GM12891 (cell line): ENCODE data around the gene KIZ.

Source experiments
- DNase-seq: peaks from one replicate; pipeline ENCODE4 v3.0.0; 2011; ENCODE audit warnings: low spot score; ENCODE audit not compliant: insufficient read length
- FAIRE-seq: peaks from 2 replicates; lab custom pipeline; 2011; peaks lifted over from hg19 to GRCh38; lab: Jason Lieb, UNC
- PAX5 ChIP-seq: IDR thresholded peaks from 2 replicates; pipeline ENCODE4 v1.6.1; 2011; ENCODE audit warnings: low read length, moderate library complexity, mild to moderate bottlenecking; ENCODE audit not compliant: insufficient read depth, severe bottlenecking
- POLR2A ChIP-seq: IDR thresholded peaks from 2 replicates; pipeline ENCODE4 v1.6.1; 2011; ENCODE audit warnings: low read depth, low read length, control low read depth
- POLR2AphosphoS5 ChIP-seq: IDR thresholded peaks from 2 replicates; pipeline ENCODE4 v1.6.1; 2011; ENCODE audit warnings: low read depth, low read length, control low read depth
- POU2F2 ChIP-seq: IDR thresholded peaks from 2 replicates; pipeline ENCODE4 v1.6.1; 2011; ENCODE audit warnings: low read depth, mild to moderate bottlenecking, control low read depth, low read length, moderate library complexity
- SPI1 ChIP-seq: IDR thresholded peaks from 2 replicates; pipeline ENCODE4 v1.6.1; 2011; ENCODE audit warnings: low read depth, low read length, control low read depth
- TAF1 ChIP-seq: IDR thresholded peaks from 2 replicates; pipeline ENCODE4 v1.6.1; 2011; ENCODE audit warnings: low read depth, low read length, control low read depth

KIZ gene

DNA sequence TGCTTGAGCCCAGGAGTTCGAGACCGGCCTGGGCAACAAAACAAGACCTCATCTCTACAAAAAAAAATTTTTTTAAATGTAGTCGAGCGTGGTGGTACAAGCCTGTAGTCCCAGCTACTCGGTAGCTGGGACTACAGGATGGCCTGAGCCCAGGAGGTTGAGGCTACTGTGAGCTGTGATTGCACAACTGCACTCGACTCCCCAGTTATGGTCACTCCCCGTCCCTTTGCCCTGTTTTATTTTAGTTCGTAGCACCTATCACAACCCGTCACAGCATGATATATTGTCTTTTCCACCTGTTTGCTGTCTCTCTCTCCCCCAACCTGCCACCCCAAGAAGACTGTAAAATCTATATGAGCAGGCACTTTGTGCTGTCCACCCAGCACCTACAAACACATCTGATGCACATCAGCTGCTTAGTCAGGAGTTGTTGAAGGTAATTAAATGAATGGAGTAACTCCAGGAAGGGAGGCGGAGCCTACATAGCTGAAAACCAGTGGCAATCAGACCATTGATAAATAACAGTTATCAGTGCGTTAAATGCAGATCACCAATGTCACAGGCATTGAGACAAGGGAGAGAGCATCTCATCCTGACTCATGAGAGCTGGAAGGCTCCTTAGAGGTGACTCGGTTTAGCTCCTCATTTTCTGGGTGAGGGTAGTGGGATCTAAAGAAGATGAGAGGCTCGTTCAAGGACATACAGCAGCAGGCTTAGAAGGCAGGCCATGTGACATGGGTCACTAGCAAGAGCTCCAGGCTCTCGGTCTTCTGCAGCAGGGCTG is 162.9 kb downstream of the KIZ start:
- TF ChIP-seq TAF1 (no peak), PAX5 (no peak), SPI1 (no peak)
- DNase-seq (no peak), FAIRE-seq (no peak)

DNA sequence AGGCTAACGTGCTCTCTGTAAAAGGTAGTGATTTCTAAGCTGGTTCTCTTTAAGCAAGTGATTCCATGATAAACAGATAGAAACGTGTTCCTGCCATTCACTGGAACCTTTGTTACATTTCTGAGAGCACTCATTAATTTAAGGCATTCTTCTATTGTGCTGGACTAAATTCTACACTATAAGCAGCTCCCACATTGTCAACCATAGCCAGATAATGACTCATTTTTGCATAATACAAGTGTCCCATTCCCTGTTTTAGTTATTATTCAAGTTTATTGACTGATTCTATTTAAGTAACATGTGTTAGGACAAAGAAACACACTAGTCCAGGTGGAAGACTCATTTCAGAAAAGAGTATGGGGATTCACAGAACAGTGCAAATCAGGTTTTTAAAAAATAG is 163.8 kb downstream of the KIZ start:
- DNase-seq (no peak), FAIRE-seq (no peak)
- TF ChIP-seq POU2F2 (no peak), POLR2AphosphoS5 (no peak), POLR2A (no peak), TAF1 (no peak), PAX5 (no peak), SPI1 (no peak)

DNA sequence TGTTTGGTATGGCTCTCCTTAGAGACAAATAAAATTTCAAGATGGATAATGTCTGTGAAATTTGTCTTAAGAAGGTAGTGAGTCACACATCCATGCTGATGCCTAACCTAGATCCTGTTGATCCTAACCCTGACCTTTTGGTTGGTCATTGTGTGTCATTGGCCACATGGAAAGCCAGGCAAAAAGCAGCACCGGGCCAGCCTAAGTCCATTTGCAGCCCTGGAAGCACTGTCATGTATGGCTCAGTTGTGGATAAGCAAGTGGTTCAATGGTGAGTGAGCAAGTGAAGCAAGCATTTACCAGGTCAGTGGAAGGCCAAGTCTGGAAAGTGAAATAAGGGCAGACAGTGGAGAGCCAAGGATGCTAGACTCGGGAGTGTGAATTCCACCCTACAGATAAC is 165.1 kb downstream of the KIZ start:
- DNase-seq (no peak), FAIRE-seq (no peak)
- no peak for TF ChIP-seq TAF1
- no peak for TF ChIP-seq POU2F2
- no peak for TF ChIP-seq PAX5
- TF ChIP-seq POLR2AphosphoS5, result no peak
- TF ChIP-seq SPI1, result no peak
- no peak for TF ChIP-seq POLR2A

DNA sequence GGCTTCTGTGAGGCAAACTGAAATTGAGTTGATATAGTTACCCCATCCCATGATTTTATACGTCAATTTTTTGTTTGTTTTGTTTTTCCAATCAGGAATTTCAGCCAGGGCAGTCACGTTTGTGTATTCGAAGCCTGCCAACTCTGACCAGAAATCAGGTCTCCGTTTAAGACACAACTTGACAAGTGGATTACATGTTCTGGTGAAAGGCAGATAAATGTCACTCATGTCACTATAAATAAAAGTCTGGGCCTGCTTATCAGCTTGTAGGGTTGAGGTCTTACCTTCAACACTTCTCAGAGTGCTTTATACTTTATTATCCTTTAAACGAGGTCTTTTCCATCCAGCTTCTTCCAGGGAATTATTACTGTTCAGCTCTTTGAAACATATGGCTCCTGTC is 168.9 kb downstream of the KIZ start:
- no peak for FAIRE-seq
- TF ChIP-seq SPI1, result no peak
- no peak for TF ChIP-seq POU2F2
- no peak for TF ChIP-seq TAF1
- TF ChIP-seq POLR2AphosphoS5, result no peak
- TF ChIP-seq POLR2A, result no peak
- TF ChIP-seq PAX5, result no peak
- DNase-seq, result no peak
